CD4-positive, alpha-beta T cell treated with Interleukin-10 for 1 hour (primary cell): ENCODE measurements around the gene PTPN14.
"Not testable (repeated sequence)": the region's sequence is repeated elsewhere in the genome, so short reads cannot be mapped to it uniquely, and the experiment has no call there.

Experiments used
- DNase-seq: peaks from one replicate; pipeline ENCODE4 v3.0.0-alpha.2; 2020

Gene PTPN14

DNA sequence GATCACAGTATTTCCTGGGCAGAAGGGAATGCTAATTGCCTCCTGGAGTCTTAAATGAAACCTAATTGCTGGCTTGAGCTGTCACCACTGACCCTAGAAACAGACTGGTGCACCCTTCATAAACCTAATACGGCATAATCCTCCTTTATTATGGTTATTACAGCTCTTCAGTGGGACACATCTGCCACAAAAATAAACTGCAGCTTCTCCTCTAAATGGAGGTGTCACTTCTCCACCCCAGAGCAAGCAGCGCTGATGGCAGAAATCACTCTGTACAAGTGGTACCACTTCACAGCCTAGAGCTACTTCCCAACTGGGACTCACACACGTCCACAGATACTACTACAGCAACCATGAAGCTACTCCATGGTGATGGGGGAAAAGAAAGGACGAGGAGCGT lies 11.1 kb downstream of the PTPN14 start:
- no peak for DNase-seq

DNA sequence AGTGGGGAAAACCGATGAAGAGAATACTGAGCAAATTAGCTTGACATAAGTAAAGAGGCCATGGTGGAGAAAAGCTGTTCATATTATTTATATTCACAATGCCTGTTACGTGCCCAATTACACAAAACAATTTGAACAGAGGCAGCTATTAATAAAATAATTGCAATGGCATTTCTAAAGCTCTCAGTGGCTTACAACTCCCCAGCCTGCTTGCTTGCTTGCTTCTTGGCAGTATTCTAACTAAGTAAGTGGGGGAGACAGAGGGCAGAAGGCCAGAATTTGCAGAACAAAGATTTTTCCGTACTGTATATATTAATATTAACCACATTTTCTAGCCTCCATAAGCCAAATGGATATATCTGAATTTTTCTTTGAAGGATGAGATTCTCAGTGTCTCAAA lies 12.9 kb downstream of the PTPN14 start:
- DNase-seq: no peak

DNA sequence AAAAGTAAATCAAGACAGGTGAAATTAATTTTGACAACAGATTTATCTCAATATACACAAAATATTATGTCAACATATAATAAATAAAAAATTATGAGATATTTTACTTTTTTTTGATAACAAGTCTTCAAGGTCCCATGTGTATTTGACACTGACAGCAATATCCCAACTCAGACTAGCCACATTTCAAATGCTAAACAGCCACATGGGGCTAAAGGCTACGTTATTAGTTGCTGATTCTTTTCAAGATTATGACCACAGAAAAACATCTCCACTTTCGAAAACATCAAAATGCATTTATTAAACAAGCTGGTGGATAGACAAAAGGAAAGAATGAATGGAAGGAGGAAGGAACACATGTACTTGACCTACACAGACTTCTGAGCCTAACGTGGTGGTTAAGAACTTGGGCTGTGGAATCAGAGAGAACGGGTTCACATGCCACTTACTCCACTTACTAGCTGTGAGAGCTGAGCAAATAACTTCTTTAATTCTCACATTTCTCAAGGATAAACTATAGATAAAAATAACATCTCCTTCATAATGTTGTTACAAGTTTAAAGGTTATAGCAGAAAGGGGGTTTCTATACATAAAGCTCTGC lies 13.4 kb downstream of the PTPN14 start:
- DNase-seq: no peak

GRCh38 chr1:214537219-214537618 lies 14.2 kb downstream of the PTPN14 start:
- DNase-seq: no peak

GRCh38 chr1:214532070-214532469 lies 19.3 kb downstream of the PTPN14 start:
- DNase-seq: no peak

DNA sequence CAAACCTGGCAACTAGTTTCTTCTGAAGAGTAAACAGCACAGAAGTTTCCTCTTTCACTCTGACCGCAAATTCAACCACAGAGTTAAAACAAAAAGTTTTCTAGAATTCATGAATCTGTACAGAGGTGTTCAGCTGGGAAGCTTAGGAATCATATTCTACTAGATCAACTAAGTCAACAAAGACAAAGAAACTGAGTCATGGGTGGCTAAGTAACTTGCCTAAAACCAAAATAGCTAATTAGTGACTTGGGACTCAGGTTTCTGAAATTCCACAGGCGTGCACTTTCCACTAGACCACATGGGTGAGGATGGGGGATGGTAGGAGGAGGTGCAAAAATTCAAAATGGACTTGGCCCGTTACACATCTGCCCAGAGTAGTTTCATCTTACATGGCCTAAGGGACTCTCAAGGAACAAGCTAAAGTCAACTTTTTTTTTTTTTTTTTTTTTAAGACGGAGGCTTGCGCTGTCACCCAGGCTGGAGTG lies 25.8 kb downstream of the PTPN14 start:
- no peak for DNase-seq

DNA sequence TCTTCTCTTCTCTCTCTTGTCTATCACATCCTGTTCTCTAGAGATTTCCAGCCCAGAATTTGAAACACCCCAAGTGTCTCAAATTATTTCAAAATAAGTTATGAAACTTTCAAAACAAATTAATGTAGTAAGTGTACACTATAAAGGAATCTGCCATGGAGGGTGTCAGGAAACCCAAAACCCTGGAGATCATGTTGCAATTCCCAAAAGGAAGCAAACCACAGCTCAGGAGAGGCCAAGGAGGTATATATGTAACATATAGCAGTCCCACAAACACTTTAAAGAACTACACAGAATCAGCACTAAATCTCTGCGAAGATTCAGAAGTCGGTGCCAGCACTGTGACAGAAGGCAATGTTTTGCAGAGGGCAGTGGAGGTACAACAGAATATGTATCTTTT lies 26.6 kb downstream of the PTPN14 start:
- no peak for DNase-seq

GRCh38 chr1:214523124-214523824 lies 28.1 kb downstream of the PTPN14 start:
- no peak for DNase-seq

DNA sequence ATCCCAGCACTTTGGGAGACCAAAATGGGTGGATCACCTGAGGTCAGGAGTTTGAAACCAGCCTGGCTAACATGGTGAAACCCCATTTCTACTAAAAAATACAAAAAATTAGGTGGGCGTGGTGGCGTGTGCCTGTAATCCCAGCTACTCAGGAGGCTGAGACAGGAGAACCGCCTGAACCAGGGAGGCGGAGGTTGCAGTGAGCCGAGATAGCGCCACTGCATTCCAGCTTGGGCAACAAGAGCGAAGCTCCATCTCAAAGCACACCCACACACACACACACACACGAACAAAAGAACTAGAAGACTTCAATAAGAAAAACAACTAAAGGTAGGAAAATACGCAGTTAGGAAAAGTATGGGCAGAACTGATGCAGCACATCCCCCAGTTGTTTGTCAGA lies 29.9 kb downstream of the PTPN14 start:
- not testable (repeated sequence) for DNase-seq

GRCh38 chr1:214520544-214521165 lies 30.7 kb downstream of the PTPN14 start:
- no peak for DNase-seq

DNA sequence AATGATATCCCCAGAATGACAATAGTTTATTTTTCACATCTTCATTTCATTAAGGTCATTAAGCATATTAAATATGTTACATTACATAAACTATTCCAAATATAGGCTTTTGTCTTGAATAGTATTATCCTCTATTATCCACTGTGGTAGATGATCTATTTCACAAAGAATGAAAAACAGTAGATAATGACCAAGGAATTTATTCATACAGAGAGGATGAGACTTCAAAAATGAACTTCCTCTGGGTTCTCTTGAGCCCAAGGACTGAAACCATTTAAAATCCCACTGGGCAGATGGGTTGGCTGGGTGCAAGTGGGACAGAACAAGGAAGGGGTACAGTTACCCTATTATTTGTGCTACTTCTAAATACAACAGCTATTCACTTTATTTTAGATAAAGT lies 33.0 kb downstream of the PTPN14 start:
- DNase-seq: no peak

DNA sequence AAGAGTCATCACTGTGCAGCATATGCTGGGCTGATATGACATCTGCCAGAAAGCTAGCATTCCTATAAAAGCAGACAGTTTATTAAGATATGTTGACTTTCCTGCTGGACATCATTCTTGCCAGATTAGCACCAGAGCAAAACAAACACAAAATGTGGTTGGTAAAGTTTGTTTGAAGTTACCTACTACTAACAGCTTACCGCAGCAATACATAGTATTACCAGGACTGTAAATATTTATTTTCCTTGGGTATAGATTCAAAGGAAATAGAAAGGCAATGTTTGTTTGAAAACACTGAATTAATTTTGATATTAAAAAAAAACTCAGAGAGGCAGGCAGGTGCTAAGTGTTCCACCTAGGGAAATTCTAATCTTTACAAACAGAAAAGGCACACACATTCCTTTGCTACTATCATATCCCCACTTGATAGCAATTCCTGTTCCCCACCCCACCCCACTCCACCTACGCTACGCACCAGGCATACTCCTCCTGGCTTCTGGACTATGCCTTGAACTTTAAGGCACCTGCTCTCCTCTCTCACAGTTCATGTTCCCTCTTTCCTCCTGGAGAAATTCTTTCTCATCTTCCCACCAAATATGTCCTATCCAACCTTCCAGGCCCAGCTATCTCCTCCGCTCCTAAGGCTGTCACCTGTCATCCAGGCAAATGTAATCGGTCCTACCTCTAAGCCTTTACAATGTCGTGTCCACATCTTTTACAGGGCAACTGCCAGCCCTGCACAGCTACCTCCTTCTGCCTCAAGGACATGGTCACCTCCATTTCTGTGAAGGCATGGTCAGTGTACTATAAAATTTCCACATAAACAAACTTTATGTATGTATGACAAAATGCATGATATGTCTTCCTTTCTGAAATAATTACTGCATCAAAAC lies 34.7 kb downstream of the PTPN14 start:
- DNase-seq: no peak

- DNase-seq: no peak
Measured at GRCh38 chr1:214515544-214516433, 35.6 kb downstream of the PTPN14 start.

DNA sequence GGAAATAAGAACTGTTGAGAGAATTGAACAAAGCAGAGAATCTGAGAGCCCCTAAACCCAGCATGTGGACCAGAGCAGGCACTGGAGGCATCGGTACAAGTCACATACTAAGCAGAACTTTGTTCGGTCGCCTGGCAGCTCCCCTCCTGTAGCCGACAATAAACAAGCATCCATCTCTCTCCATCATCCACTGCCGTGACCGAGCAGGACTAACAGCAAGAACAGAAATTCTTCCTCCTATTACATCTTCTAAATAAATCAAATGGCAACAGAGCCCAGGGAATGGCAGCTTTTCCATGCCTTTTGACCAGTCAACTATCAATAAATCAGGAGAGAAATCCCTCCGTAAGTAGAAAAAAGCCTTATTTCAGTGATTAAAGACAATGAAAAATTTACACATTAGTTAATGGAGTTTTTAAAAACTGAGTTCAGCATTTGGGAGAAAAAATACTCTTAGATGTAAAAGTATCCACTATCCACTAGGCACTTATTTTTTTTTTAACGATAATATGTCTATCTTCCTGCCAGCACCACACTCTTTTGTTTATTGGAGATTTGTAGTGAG lies 36.5 kb downstream of the PTPN14 start:
- no peak for DNase-seq

DNA sequence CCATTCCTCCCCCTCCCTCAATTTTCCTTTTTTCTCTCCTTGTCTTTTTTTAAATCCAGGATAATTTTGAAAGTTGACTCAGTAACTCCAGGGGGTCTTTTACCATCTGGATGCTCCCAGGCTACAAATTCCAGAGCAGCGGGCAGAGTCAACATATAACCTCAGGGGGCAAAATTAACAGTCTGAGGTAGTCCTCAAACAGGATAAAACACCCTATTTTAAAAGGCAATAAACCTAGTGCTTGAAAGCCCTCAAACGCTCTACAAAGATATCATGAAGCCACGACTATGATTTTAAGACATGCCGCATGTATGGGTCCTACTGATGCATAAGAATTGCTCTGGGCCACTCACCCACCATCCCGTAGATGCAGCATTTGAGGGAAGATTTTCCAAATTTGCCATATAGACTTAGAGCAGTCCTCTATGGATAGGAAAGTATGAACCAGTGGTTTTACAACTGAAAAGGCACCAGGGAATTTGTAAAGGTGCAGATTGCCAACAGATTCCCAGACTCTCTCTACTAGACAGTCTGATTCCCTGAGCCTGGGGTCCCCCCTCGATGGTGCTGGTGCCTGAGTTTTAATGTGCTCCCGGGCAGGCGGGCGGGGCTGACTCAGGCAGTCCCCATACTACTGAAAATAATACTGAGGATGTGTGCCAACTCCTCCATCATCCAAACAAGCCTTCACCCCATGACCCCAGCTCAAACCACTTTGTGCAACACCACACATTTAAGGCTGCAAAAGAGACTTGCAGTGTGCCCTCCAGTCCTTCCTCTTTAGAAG lies 37.2 kb downstream of the PTPN14 start:
- no peak for DNase-seq

DNA sequence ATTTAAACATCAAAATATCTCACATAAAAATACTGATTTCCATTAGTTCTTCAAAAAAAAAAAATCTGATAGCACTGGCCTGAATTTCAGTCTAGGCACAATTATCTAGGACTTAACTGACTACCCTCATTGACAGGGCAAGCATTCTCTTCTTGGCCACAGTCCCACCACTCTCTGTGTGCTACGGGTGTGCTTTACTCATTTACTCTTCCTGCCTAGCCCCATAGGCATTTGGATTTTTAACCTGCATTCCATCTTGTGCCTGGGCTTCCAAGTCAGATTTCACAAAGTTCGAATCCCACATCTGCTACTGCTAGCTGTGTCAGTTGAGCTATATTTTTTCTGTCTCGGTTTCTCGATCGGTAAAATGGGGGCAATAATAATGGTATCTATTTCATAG lies 38.0 kb downstream of the PTPN14 start:
- DNase-seq: no peak

DNA sequence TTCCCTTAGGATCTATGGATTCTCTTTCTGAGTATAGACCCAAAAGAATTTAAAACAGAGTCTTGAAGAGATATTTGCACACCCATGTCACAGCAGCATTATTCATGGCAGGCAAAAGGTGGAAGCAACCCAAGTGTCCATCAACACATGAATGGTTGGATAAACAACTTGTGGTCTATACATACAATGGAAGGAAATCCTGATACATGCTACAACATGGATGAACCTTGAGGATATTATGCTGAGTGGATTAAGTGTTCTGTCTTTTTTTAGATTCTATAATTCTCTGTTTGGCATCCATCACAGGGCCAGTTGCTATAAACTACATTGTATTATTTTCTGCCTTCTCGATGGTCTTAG lies 39.8 kb downstream of the PTPN14 start:
- no peak for DNase-seq

GRCh38 chr1:214510914-214511638 lies 40.3 kb downstream of the PTPN14 start:
- DNase-seq: no peak

GRCh38 chr1:214510477-214510876 lies 40.9 kb downstream of the PTPN14 start:
- DNase-seq: no peak

GRCh38 chr1:214509622-214510021 lies 41.8 kb downstream of the PTPN14 start:
- not testable (repeated sequence) for DNase-seq
